Head of caudate nucleus (tissue), 42 donors: ENCODE data around the gene CCL22.
"Not testable (repeated sequence)": the region's sequence is repeated elsewhere in the genome, so short reads cannot be mapped to it uniquely, and the experiment has no call there.

Experiments used
- DNase-seq, 42 donors: peaks; one replicate each; pipeline versions ENCODE4 v3.0.0 to v3.0.0-alpha.2; 2020 to 2021; ENCODE audit warnings: mixed read lengths in 7 of 42
- intact Hi-C: fragments of 100-400 bp; cut with DNase I; formaldehyde crosslinking; loops from one replicate; pipeline ENCODE4 v1.15.0; 2022

CCL22 gene

GRCh38 chr16:57344094-57344493 is 14.5 kb upstream of the CCL22 start:
- DNase-seq, intact Hi-C loops: not testable (repeated sequence)

- peak in 1 of 42 donors; percentile 18 for DNase-seq
- intact Hi-C loops, result no loop called here
Measured at GRCh38 chr16:57345021-57345420, 13.6 kb upstream of the CCL22 start.

- intact Hi-C loops, result no loop called here
- no peak for DNase-seq
Measured at GRCh38 chr16:57345666-57346204, 12.8 kb upstream of the CCL22 start.

- peak in 1 of 42 donors; percentile 10 for DNase-seq
- intact Hi-C loops, result no loop called here
Measured at GRCh38 chr16:57347858-57348257, 10.7 kb upstream of the CCL22 start.

GRCh38 chr16:57348327-57348726 is 10.3 kb upstream of the CCL22 start:
- DNase-seq, result no peak

GRCh38 chr16:57349212-57350031 is 9.2 kb upstream of the CCL22 start:
- peak in 2 of 42 donors; percentile 22 to 33 for DNase-seq
- intact Hi-C loops, result no loop called here

More at GRCh38 chr16:57348327-57348726, 10.3 kb upstream of the CCL22 start:
- intact Hi-C loops, result no loop called here

GRCh38 chr16:57352636-57353047 is 5.9 kb upstream of the CCL22 start:
- peak in 1 of 42 donors; percentile 31 for DNase-seq

GRCh38 chr16:57354311-57354710 is 4.3 kb upstream of the CCL22 start:
- intact Hi-C loops, result no loop called here

More at GRCh38 chr16:57352636-57353047, 5.9 kb upstream of the CCL22 start:
- intact Hi-C loops, result no loop called here

GRCh38 chr16:57355898-57356414 is 2.6 kb upstream of the CCL22 start:
- peak in 1 of 42 donors; percentile 20 for DNase-seq
- intact Hi-C loops, result no loop called here

More at GRCh38 chr16:57354311-57354710, 4.3 kb upstream of the CCL22 start:
- DNase-seq, result no peak

GRCh38 chr16:57356547-57356946 is 2.0 kb upstream of the CCL22 start:
- intact Hi-C loops, result no loop called here
- DNase-seq, result peak in 1 of 42 donors; percentile 10

- DNase-seq, result peak in 1 of 42 donors; percentile 40
- intact Hi-C loops, result no loop called here
Measured at GRCh38 chr16:57357330-57358085, 1.1 kb upstream of the CCL22 start.

- no peak for DNase-seq
- intact Hi-C loops, result no loop called here
Measured at GRCh38 chr16:57358086-57358420, 530 bp upstream of the CCL22 start.

GRCh38 chr16:57360321-57360935 is 1.8 kb downstream of the CCL22 start:
- DNase-seq, result no peak
- intact Hi-C loops, result no loop called here

- intact Hi-C loops, result no loop called here
- DNase-seq, result peak in 2 of 42 donors; percentile 1 to 16
Measured at GRCh38 chr16:57361404-57361803, 2.8 kb downstream of the CCL22 start.

- intact Hi-C loops, result no loop called here
Measured at GRCh38 chr16:57364143-57364542, 5.6 kb downstream of the CCL22 start.

GRCh38 chr16:57366544-57367040 is 8.0 kb downstream of the CCL22 start:
- DNase-seq, result peak in 1 of 42 donors; percentile 16
- intact Hi-C loops, result no loop called here

More at GRCh38 chr16:57364143-57364542, 5.6 kb downstream of the CCL22 start:
- DNase-seq, result peak in 1 of 42 donors; percentile 1

- intact Hi-C loops, result no loop called here
- DNase-seq, result no peak
Measured at GRCh38 chr16:57367116-57367752, 8.7 kb downstream of the CCL22 start.
